GM19397 (cell line): ENCODE measurements around the gene FMN2.
"Not testable (repeated sequence)": the region's sequence is repeated elsewhere in the genome, so short reads cannot be mapped to it uniquely, and the experiment has no call there.

ENCODE experiments used
- ATAC-seq: cut with Tn5 transposase; IDR thresholded peaks from one replicate; pipeline ENCODE4 v1.9.1; 2021; ENCODE audit warnings: mild to moderate bottlenecking, moderate library complexity; ENCODE audit not compliant: unreplicated experiment

Gene FMN2

GRCh38 chr1:240413732-240414131 is 322.0 kb downstream of the FMN2 start:
- no peak for ATAC-seq

- no peak for ATAC-seq
These were observed 322.6 kb downstream of the FMN2 start for GRCh38 chr1:240414237-240414636.

GRCh38 chr1:240415011-240415410 is 323.3 kb downstream of the FMN2 start:
- ATAC-seq, result not testable (repeated sequence)

- ATAC-seq, result no peak
These were observed 323.8 kb downstream of the FMN2 start for GRCh38 chr1:240415532-240415931.

GRCh38 chr1:240417317-240417716 is 325.6 kb downstream of the FMN2 start:
- no peak for ATAC-seq

- ATAC-seq, result no peak
These were observed 329.1 kb downstream of the FMN2 start for GRCh38 chr1:240420766-240421165.

GRCh38 chr1:240423246-240423924 is 331.7 kb downstream of the FMN2 start:
- no peak for ATAC-seq

GRCh38 chr1:240424740-240425464 is 333.2 kb downstream of the FMN2 start:
- ATAC-seq, result no peak

- ATAC-seq, result no peak
These were observed 334.4 kb downstream of the FMN2 start for GRCh38 chr1:240426051-240426450.

- no peak for ATAC-seq
These were observed 344.4 kb downstream of the FMN2 start for GRCh38 chr1:240435996-240436566.

GRCh38 chr1:240441669-240442068 is 350.0 kb downstream of the FMN2 start:
- no peak for ATAC-seq

- ATAC-seq, result no peak
These were observed 353.7 kb downstream of the FMN2 start for GRCh38 chr1:240445369-240445768.

GRCh38 chr1:240455228-240455821 is 363.6 kb downstream of the FMN2 start:
- no peak for ATAC-seq

GRCh38 chr1:240457203-240457602 is 365.5 kb downstream of the FMN2 start:
- ATAC-seq, result no peak

GRCh38 chr1:240462277-240462676 is 370.6 kb downstream of the FMN2 start:
- no peak for ATAC-seq

- ATAC-seq, result no peak
These were observed 371.2 kb downstream of the FMN2 start for GRCh38 chr1:240462766-240463395.

GRCh38 chr1:240464099-240464498 is 372.4 kb downstream of the FMN2 start:
- no peak for ATAC-seq

GRCh38 chr1:240465531-240465940 is 373.9 kb downstream of the FMN2 start:
- no peak for ATAC-seq

GRCh38 chr1:240466509-240466908 is 374.8 kb downstream of the FMN2 start:
- no peak for ATAC-seq

- no peak for ATAC-seq
These were observed 376.2 kb downstream of the FMN2 start for GRCh38 chr1:240467895-240468294.

GRCh38 chr1:240468656-240469055 is 377.0 kb downstream of the FMN2 start:
- no peak for ATAC-seq
